IMR-90 (cell line): ENCODE measurements around the gene CHST14. TPM values are rescaled to one million over a fixed set of nuclear protein-coding genes. Genes with fewer than 3 reads are reported as not detected.

Experiments used
- ATAC-seq: fragments of 200-7000 bp; cut with Tn5 transposase; 2 replicates; pipeline ENCODE4 v1.9.1; 2020; ENCODE audit warnings: low read depth, mild to moderate bottlenecking, moderate library complexity
- BruUV-seq: library from RNA; stranded (reverse); fragments of 400-500 nt; replicated peaks from 2 replicates; lab custom pipeline; 2021; lab: Mats Ljungman, UMichigan
- CTCF ChIA-PET: fragments of 300-600 bp; formaldehyde crosslinking; extraction: SDS; loops from one replicate; lab custom pipeline; 2021; ENCODE audit warnings: antibody characterized with exemption; lab: Yijun Ruan, JAX
- POLR2A ChIA-PET: fragments of 300-600 bp; sonication (Branson Sonifier 250); formaldehyde crosslinking; loops from one replicate; lab custom pipeline; 2022; ENCODE audit warnings: antibody characterized with exemption; ENCODE audit not compliant: unreplicated experiment; lab: Charles Lee
- DNase-seq: peaks from one replicate; pipeline ENCODE4 v3.0.0; 2013
- H2AFZ ChIP-seq: replicated peaks from 2 replicates; pipeline ENCODE3; 2013; ENCODE audit warnings: low read length, mild to moderate bottlenecking; ENCODE audit not compliant: poor library complexity
- H2AK5ac ChIP-seq: 2 replicates; pipeline ENCODE4 v1.6.1; 2013; ENCODE audit warnings: low read depth, low read length, inconsistent platforms
- H2AK9ac ChIP-seq: replicated peaks from 2 replicates; pipeline ENCODE3; 2013; ENCODE audit warnings: mild to moderate bottlenecking, low read depth, low read length, moderate library complexity; ENCODE audit not compliant: poor library complexity
- H2BK120ac ChIP-seq: 2 replicates; pipeline ENCODE4 v1.6.1; 2013; ENCODE audit warnings: low read depth, low read length, inconsistent platforms
- H2BK15ac ChIP-seq: 3 replicates; pipeline ENCODE4 v1.6.1; 2013; ENCODE audit warnings: low read depth, low read length, inconsistent platforms
- H2BK20ac ChIP-seq: 2 replicates; pipeline ENCODE4 v1.6.1; 2013; ENCODE audit warnings: low read depth, mild to moderate bottlenecking, inconsistent platforms, low read length, moderate library complexity
- H2BK5ac ChIP-seq: 2 replicates; pipeline ENCODE4 v1.6.1; 2013; ENCODE audit warnings: mild to moderate bottlenecking, low read depth, low read length, inconsistent platforms; ENCODE audit not compliant: poor library complexity, severe bottlenecking
- H3K14ac ChIP-seq: replicated peaks from 2 replicates; pipeline ENCODE4 v1.6.1; 2013; ENCODE audit warnings: low read depth, low read length, inconsistent platforms
- H3K18ac ChIP-seq: 2 replicates; pipeline ENCODE4 v1.6.1; 2013; ENCODE audit warnings: low read depth, low read length, control low read depth
- H3K23ac ChIP-seq: 2 replicates; pipeline ENCODE4 v1.6.1; 2013; ENCODE audit warnings: low read depth, low read length, inconsistent platforms
- H3K27ac ChIP-seq: 2 replicates; pipeline ENCODE4 v1.5.1; 2013; ENCODE audit warnings: mild to moderate bottlenecking, control low read depth, low read length; ENCODE audit not compliant: insufficient read depth
- H3K27me3 ChIP-seq: 2 replicates; pipeline ENCODE4 v1.6.1; 2013; ENCODE audit warnings: low read length; ENCODE audit not compliant: control insufficient read depth, insufficient read depth
- H3K36me3 ChIP-seq: 2 replicates; pipeline ENCODE4 v1.6.1; 2013; ENCODE audit warnings: low read length, mixed read lengths; ENCODE audit not compliant: control insufficient read depth, insufficient read depth
- H3K4ac ChIP-seq: 2 replicates; pipeline ENCODE4 v1.6.1; 2013; ENCODE audit warnings: low read depth, low read length, inconsistent platforms
- H3K4me1 ChIP-seq: 2 replicates; pipeline ENCODE4 v1.6.1; 2013; ENCODE audit warnings: low read length, mixed read lengths; ENCODE audit not compliant: control insufficient read depth, insufficient read depth
- H3K4me2 ChIP-seq: 2 replicates; pipeline ENCODE4 v1.6.1; 2013; ENCODE audit warnings: low read depth, mild to moderate bottlenecking, control low read depth, low read length, moderate library complexity
- H3K4me3 ChIP-seq: 2 replicates; pipeline ENCODE4 v1.5.1; 2013; ENCODE audit warnings: low read depth, mild to moderate bottlenecking, control low read depth, low read length, moderate library complexity; ENCODE audit not compliant: insufficient read depth
- H3K56ac ChIP-seq: 2 replicates; pipeline ENCODE4 v1.6.1; 2013; ENCODE audit warnings: low read length, inconsistent platforms; ENCODE audit not compliant: insufficient read depth; ENCODE audit errors: extremely low read depth
- H3K79me1 ChIP-seq, 2 experiments: 2 replicates each; pipeline ENCODE4 v1.6.1; 2013; ENCODE audit warnings: low read length in 2 of 2, inconsistent platforms in 1 of 2, low read depth in 1 of 2
- H3K9ac ChIP-seq: 2 replicates; pipeline ENCODE4 v1.6.1; 2013; ENCODE audit warnings: low read depth, low read length, control low read depth
- H3K9me1 ChIP-seq: 2 replicates; pipeline ENCODE4 v1.6.1; 2013; ENCODE audit warnings: low read length, inconsistent platforms; ENCODE audit not compliant: insufficient read depth
- H3K9me3 ChIP-seq: 2 replicates; pipeline ENCODE4 v1.6.1; 2013; ENCODE audit warnings: low read length; ENCODE audit not compliant: control insufficient read depth, insufficient read depth
- H4K20me1 ChIP-seq: 2 replicates; pipeline ENCODE4 v1.6.1; 2013; ENCODE audit warnings: low read length, inconsistent platforms; ENCODE audit not compliant: insufficient read depth
- H4K5ac ChIP-seq: 2 replicates; pipeline ENCODE4 v1.6.1; 2013; ENCODE audit warnings: mild to moderate bottlenecking, low read depth, low read length, control low read depth
- H4K8ac ChIP-seq, 2 experiments: 2 replicates each; pipeline ENCODE4 v1.6.1; 2013; ENCODE audit warnings: low read depth in 2 of 2, low read length in 2 of 2, control low read depth in 1 of 2, inconsistent platforms in 1 of 2
- H4K91ac ChIP-seq: 2 replicates; pipeline ENCODE4 v1.6.1; 2013; ENCODE audit warnings: low read depth, low read length, inconsistent platforms; ENCODE audit not compliant: insufficient read depth
- BHLHE40 ChIP-seq: fragments of 150-350 bp; IDR thresholded peaks from 2 replicates; pipeline ENCODE4 v1.6.1; 2016; ENCODE audit warnings: mild to moderate bottlenecking, low read depth, low read length
- RFX5 ChIP-seq: IDR thresholded peaks from 2 replicates; pipeline ENCODE4 v1.8.0; 2012; ENCODE audit warnings: low read depth, mild to moderate bottlenecking, low read length, moderate library complexity
- SMC3 ChIP-seq: fragments of 150-350 bp; IDR thresholded peaks from 2 replicates; pipeline ENCODE4 v1.6.1; 2016; ENCODE audit warnings: low read depth, mild to moderate bottlenecking, antibody characterized with exemption, low read length, moderate library complexity
- WGBS, 2 experiments: methylation state at CpG; one replicate each; pipeline versions ENCODE4 v1.1.5 to v1.1.7; 2013; ENCODE audit warnings: missing lambda C conversion rate in 2 of 2; ENCODE audit not compliant: insufficient read length in 1 of 2; ENCODE audit errors: extremely low coverage in 2 of 2; 5-methylcytosine and 5-hydroxymethylcytosine counted together
- dilution Hi-C: fragments of 300-500 bp; cut with HindIII; formaldehyde crosslinking; loops from one replicate; pipeline ENCODE4 v1.14.3; 2018; ENCODE audit warnings: low sequenced_read_pairs; ENCODE audit not compliant: unreplicated experiment
- in situ Hi-C: fragments of 300-500 bp; cut with MboI; formaldehyde crosslinking; loops from 3 replicates; pipeline ENCODE4 v1.14.3; 2019; ENCODE audit warnings: low sequenced_read_pairs, inconsistent platforms, mixed read lengths
- intact Hi-C: fragments of 100-400 bp; cut with micrococcal nuclease; formaldehyde crosslinking; loops from 2 replicates; pipeline ENCODE4 v1.10.0; 2022
- polyA plus RNA-seq, 3 experiments: library from polyadenylated mRNA; depleted of rRNA; stranded (reverse); fragments of >200 nt; gene quantifications; 2 replicates each; pipeline ENCODE4 v1.2.3, GENCODE V29; 2012; ENCODE audit warnings: low replicate concordance in 1 of 3
- total RNA-seq: library from RNA; depleted of rRNA; stranded (reverse); fragments of >200 nt; gene quantifications from 2 replicates; pipeline ENCODE4 v1.2.3, GENCODE V29; 2012

Gene CHST14
- total and polyA plus RNA-seq, 2 of the 4 experiments (the other 2 are of a cell fraction): 3.8 to 19.5 TPM

DNA sequence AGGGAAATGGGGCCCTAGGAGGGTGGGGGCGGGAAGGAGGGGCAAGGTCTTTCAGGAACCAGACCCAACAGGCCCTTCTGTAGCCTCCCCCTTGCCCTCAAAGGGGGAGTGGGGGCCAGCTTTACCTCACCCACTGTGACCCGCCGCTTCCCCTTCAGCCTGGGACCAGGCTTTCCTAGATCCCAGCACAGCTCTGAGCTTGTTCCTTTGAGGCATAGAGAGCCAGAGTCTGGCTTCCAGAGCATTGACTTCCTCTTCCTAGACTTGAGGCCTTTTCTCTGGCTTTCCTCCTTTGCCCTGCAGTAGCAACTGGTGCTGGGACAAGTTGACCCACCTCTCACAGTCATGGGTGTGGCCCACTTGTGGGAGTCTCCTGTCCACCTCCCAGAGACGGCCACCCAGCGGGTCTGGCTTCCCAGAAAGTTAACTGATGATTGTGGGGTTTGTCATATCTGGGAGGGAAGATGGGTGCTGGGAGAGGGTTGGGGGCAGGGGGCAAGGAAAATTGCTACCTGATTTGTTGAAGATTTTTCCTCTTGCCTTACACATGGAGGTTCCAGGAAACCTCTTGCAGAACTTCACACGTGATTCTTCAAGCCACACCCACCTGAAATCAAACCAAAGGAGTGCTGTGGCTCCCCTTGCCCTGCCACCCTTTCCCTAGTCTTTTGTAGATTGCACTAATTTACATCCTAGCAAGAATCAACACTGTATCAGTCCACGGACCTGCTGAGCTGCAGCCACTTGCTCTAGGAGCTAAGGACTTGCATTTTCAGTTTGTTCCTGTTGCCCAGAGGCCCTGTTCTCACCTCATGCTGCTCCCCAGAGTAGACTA is 4.1 kb upstream of the CHST14 start:
- Histone ChIP-seq H2BK120ac (no peak overlapping the region), H3K9me1 (peaks cover 6% of the 10 kb centered on the region), H3K9ac (no peak overlapping the region), H4K8ac (no peak overlapping the region), H3K4me1 (peaks cover 7% of the 10 kb centered on the region), H3K79me1 (peaks cover 0 to 19% of the 10 kb centered on the region in 2 experiments; a peak in 2 of 4 replicates), H3K4ac (no peak overlapping the region), H3K23ac (no peak overlapping the region), H3K9me3 (no peaks in the 10 kb centered on the region), H4K91ac (no peak overlapping the region), H2BK15ac (no peak overlapping the region), H4K20me1 (peaks cover 17% of the 10 kb centered on the region; the same call in 1 of the 2 replicates), H3K27me3 (no peaks in the 10 kb centered on the region), H2BK20ac (no peak overlapping the region), H2AFZ (no peak overlapping the region), H4K5ac (no peak overlapping the region), H3K56ac (no peak overlapping the region), H3K4me3 (no peak overlapping the region), H3K18ac (no peak overlapping the region), H3K36me3 (peaks cover 43% of the 10 kb centered on the region), H3K27ac (no peak overlapping the region), H3K14ac (no peak overlapping the region), H2AK5ac (no peak overlapping the region), H3K4me2 (no peak overlapping the region), H2AK9ac (no peak overlapping the region), H2BK5ac (no peak overlapping the region)
- DNase-seq: no peak
- TF ChIP-seq RFX5 (no peak), SMC3 (no peak), BHLHE40 (no peak)
- BruUV-seq: no TSS peak
- WGBS, 2 experiments: 50% methylated on average over 2 of the region's 7 CpGs; no CpG with 5 or more reads in 1 of the 2 experiments
- in situ Hi-C loops (no loop called here), intact Hi-C loops (no loop called here), dilution Hi-C loops (no loop called here)
- ChIA-PET CTCF (no interaction called here), POLR2A (interaction anchor here (0.6 kb wide), 1 partner anchor 374 kb away, joined by 18 read pairs; no protein-coding TSS in a partner anchor)
- no peak for ATAC-seq
